Adrenal gland (tissue), 12 donors: ENCODE data around the gene SUMO2. TPM values are rescaled to one million over a fixed set of nuclear protein-coding genes. Genes with fewer than 3 reads are reported as not detected.
A peak's percentile ranks its signal among the peaks of the same experiment; 100 is the strongest.

Source experiments
- DNase-seq, 7 donors: peaks; one replicate each; pipeline ENCODE4 v3.0.0-alpha.2; 2019 to 2020
- H3K27ac ChIP-seq, 5 donors: fragments of 200-600 bp; sonication (generic) in 4 of 5; 1 replicate in 3 of 5; 2 replicates in 2 of 5; pipeline versions ENCODE4 v1.5.1 to v1.8.0; 2016 to 2020; ENCODE audit warnings: mild to moderate bottlenecking in 1 of 5
- H3K27me3 ChIP-seq: fragments of 200-600 bp; 2 replicates; pipeline ENCODE4 v1.8.0; 2021
- H3K36me3 ChIP-seq, 2 donors: fragments of 200-600 bp; replicated peaks in 1 of 2; 1 replicate in 1 of 2; 2 replicates in 1 of 2; pipeline versions ENCODE4 v1.5.1 to v1.8.0; 2018 to 2022
- H3K4me1 ChIP-seq, 2 donors: fragments of 200-600 bp; replicated peaks in 1 of 2; 1 replicate in 1 of 2; 2 replicates in 1 of 2; pipeline versions ENCODE4 v1.5.1 to v1.8.0; 2018 to 2021
- H3K4me3 ChIP-seq, 4 donors: fragments of 200-600 bp; sonication (generic) in 3 of 4; one replicate each; pipeline ENCODE4 v1.5.1; 2016 to 2018
- H3K9me3 ChIP-seq, 3 donors: fragments of 200-600 bp; sonication (generic) in 1 of 3; replicated peaks in 1 of 3; 1 replicate in 2 of 3; 2 replicates in 1 of 3; pipeline versions ENCODE4 v1.5.1 to v1.8.0; 2016 to 2021
- CTCF ChIP-seq, 6 experiments: fragments of 450-650 bp in 4 of 6; fragments of 200-600 bp in 2 of 6; sonication (generic) in 1 of 6; IDR thresholded peaks; 1 replicate in 5 of 6; 2 replicates in 1 of 6; pipeline versions ENCODE4 v1.5.1 to v1.8.0; 2016 to 2021; ENCODE audit warnings: antibody characterized with exemption in 6 of 6, mild to moderate bottlenecking in 2 of 6, moderate library complexity in 1 of 6
- POLR2A ChIP-seq, 2 donors: fragments of 450-650 bp; IDR thresholded peaks; one replicate each; pipeline ENCODE4 v1.6.1; 2017; ENCODE audit warnings: antibody characterized with exemption in 2 of 2, mild to moderate bottlenecking in 2 of 2, moderate library complexity in 1 of 2
- whole genome bisulfite sequencing, 4 donors: extraction: QIAGEN DNeasy Blood & Tissue Kit in 2 of 4; methylation state at CpG; one replicate each; pipeline versions ENCODE4 v1.1.5 to v1.1.7; 2013 to 2017; 5-methylcytosine and 5-hydroxymethylcytosine counted together
- intact Hi-C, 2 donors: fragments of 100-400 bp; cut with DNase I; formaldehyde crosslinking; loops; one replicate each; pipeline versions ENCODE4 v1.14.1 to v1.15.0; 2022 to 2023
- polyA plus RNA-seq, 3 donors: library from polyadenylated mRNA; stranded (reverse); fragments of 200-250 nt in 2 of 3; fragments of 350-450 nt in 1 of 3; fragmentation: Illumina TruSeq in 1 of 3; extraction: RNeasy Lipid Tissue Mini Kit (QIAGEN cat#74804) in 1 of 3; gene quantifications; one replicate each; pipeline ENCODE4 v1.2.3, GENCODE V29; 2013 to 2014
- total RNA-seq, 9 donors: library from RNA; depleted of rRNA in 4 of 9; stranded (reverse); fragments of >200 nt in 4 of 9; fragments of 120-200 nt in 1 of 9; fragmentation: NEBNext Ultra II Directional in 1 of 9; extraction: Animal tissue kit (Norgen Biotek cat#: 25700) in 1 of 9; gene quantifications; one replicate each; pipeline versions ENCODE4 v1.1.0 to v1.2.4, GENCODE V29; 2013 to 2023
- donor health status: healthy with polysubstance abuse.
- donor health status: Bipolar disorder and iron deficiency.
- donor health status: DM: yes; HTN: yes; CAD: no.
- donor health status: DM: no; HTN: no; CAD: no.
- donor health status: DM: no; HTN: no; CAD: no.
- donor health status: DM: yes; HTN: yes; CAD: no.

Gene SUMO2
- total and polyA plus RNA-seq, 12 donors = 54.9 to 371 (median 215) TPM

GRCh38 chr17:75228847-75229246 is 46.1 kb upstream of the SUMO2 start:
- Histone ChIP-seq H3K4me1 (no peaks in the 10 kb centered on the region), H3K4me3 (no peak overlapping the region), H3K9me3 (no peaks in the 10 kb centered on the region), H3K27me3 (no peaks in the 10 kb centered on the region), H3K36me3 (peaks cover 0 to 65% of the 10 kb centered on the region in 2 donors), H3K27ac (peak overlapping the region in 3 of 5 donors; percentile 22 to 86 (median 26))
- TF ChIP-seq CTCF (IDR thresholded peaks at IDR 0.05) = no peak
- no peak for TF ChIP-seq POLR2A (IDR thresholded peaks at IDR 0.05)
- peak in 2 of 7 donors; percentile 49 to 53 for DNase-seq
- intact Hi-C loops = no loop called here
- 45 to 77% (median 74%) methylated on average over 2 to 4 of the region's 4 CpGs for WGBS, 4 donors

GRCh38 chr17:75228305-75228704 is 45.5 kb upstream of the SUMO2 start:
- intact Hi-C loops = no loop called here
- no peak for TF ChIP-seq CTCF (IDR thresholded peaks at IDR 0.05)
- TF ChIP-seq POLR2A (IDR thresholded peaks at IDR 0.05) = no peak
- Histone ChIP-seq H3K27ac (peak overlapping the region in 3 of 5 donors; percentile 26 to 86 (median 26)), H3K4me3 (no peak overlapping the region), H3K36me3 (peaks cover 0 to 71% of the 10 kb centered on the region in 2 donors), H3K9me3 (no peaks in the 10 kb centered on the region), H3K27me3 (no peaks in the 10 kb centered on the region), H3K4me1 (no peaks in the 10 kb centered on the region)
- 56 to 74% (median 58%) methylated on average over 2 of the region's 2 CpGs for WGBS, 4 donors
- DNase-seq = peak in 2 of 7 donors; percentile 61 to 63

- H3K4me1 ChIP-seq = no peaks in the 10 kb centered on the region
- intact Hi-C loops = no loop called here
- H3K36me3 ChIP-seq = peaks cover 0 to 72% of the 10 kb centered on the region in 2 donors
- no peaks in the 10 kb centered on the region for H3K9me3 ChIP-seq
- no peaks in the 10 kb centered on the region for H3K27me3 ChIP-seq
- no peak for DNase-seq
- peak overlapping the region in 2 of 5 donors; percentile 26 to 86 for H3K27ac ChIP-seq
- WGBS, 4 donors = 83 to 94% (median 88%) methylated on average over 5 of the region's 5 CpGs
- H3K4me3 ChIP-seq = no peak overlapping the region
- TF ChIP-seq CTCF (IDR thresholded peaks at IDR 0.05) (no peak), POLR2A (IDR thresholded peaks at IDR 0.05) (no peak)
These were observed 45.0 kb upstream of the SUMO2 start for GRCh38 chr17:75227729-75228128.

- no peak overlapping the region for H3K27ac ChIP-seq
- H3K9me3 ChIP-seq = no peaks in the 10 kb centered on the region
- DNase-seq = no peak
- H3K36me3 ChIP-seq = peaks cover 0 to 49% of the 10 kb centered on the region in 2 donors
- intact Hi-C loops = no loop called here
- H3K27me3 ChIP-seq = no peaks in the 10 kb centered on the region
- WGBS, 4 donors = 79 to 85% (median 82%) methylated on average over 11 to 14 of the region's 14 CpGs
- no peak overlapping the region for H3K4me3 ChIP-seq
- TF ChIP-seq POLR2A (IDR thresholded peaks at IDR 0.05) (no peak), CTCF (IDR thresholded peaks at IDR 0.05) (no peak)
- no peaks in the 10 kb centered on the region for H3K4me1 ChIP-seq
These were observed 42.3 kb upstream of the SUMO2 start for GRCh38 chr17:75225016-75225415.
